ENCODE results near the gene ABCC3.

ABCC3 gene

DNA sequence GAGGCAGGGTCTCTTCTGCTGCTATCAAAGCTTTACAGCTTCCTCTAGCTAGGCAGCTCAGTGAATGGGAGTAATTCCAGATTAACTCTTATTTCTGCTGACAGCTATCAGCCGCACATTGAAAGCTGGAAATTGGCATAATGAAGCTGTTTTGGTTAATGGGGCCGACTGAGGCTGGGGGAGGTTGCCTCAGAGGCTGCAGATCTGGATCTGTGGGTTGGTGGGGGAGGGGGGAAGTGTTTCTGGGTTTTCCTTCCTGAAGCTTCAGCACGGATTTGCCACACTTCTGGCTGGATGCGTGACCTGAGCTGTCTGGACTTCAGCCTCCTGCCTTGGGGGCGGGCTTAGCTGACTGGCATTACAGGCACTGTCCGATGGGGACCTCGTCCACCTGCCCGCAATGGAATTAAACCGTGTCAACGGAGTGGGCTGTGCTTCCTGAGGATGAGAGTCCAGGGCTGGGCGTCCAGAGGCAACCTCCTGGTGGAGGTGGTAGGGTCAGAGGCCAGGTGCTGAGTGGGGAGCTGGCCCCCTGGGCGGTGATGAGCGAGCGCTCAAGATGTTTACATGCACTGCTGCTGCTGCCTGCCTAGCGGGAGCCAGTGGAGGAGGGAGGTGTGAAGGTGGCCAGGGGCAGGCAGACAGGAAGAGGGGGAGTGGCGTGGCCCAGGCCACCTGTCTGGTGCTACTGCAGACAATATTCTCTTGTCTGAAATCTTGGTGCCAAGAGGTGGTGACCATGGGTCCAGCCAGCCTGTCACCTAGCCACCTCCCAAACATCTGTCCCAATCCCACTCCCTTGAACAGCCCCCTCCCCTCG, 6.7 kb upstream of the ABCC3 start:
- DNase-seq (ENCODE audit: low spot score), result no peak

DNA sequence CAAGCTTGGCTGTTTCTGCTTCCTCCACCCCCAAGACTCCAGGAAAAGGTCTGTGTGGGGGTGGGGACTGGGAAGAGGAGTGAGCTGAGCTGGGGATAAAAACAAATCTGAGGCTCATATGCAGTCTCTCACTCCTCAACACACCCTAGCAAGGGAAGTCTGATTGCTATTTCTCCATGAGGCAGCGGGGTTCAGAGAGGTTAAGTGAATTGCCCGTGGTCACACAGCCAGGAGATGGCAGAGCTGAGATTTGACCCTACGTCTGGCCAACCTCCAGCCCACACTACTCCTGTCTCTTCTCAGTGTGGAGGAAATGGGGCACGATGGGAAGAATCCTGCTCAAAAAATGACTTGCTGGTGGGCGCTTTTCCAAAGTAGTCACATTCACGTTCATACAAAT, 4.8 kb upstream of the ABCC3 start:
- DNase-seq (ENCODE audit: low spot score), result no peak

DNA sequence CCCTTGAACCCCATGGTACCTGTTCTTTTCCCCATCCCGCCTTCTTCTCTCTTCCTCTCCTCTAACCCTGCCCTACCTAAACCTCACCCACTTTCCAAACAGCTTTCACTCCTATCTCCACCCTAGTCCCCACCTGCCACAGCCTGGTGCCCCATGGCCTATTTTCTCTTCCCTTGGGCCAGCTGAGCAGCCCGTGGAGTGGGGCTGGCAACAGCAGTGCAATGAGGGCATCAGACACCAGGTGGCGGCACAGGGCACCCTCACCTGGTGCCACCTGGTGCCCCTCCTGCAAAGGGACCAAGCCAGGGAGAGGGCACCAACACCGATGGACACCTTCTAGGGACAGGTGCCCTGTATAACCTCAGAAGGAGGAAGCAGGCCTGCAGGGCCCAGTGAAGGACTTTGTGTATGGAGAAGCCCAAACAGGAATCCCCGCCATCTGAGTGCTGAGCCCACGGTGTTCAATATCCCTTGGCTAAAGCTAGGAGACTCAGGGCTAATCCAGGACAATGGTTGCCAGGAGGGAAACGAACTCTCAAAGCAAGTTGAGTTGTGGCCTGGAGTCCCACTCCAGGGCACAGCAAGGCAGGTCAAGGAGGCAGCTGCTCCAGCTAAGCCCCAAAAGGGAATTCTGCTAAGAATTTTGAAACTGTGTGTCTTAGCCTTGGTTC, 4.0 kb upstream of the ABCC3 start:
- no peak for DNase-seq (ENCODE audit: low spot score)

DNA sequence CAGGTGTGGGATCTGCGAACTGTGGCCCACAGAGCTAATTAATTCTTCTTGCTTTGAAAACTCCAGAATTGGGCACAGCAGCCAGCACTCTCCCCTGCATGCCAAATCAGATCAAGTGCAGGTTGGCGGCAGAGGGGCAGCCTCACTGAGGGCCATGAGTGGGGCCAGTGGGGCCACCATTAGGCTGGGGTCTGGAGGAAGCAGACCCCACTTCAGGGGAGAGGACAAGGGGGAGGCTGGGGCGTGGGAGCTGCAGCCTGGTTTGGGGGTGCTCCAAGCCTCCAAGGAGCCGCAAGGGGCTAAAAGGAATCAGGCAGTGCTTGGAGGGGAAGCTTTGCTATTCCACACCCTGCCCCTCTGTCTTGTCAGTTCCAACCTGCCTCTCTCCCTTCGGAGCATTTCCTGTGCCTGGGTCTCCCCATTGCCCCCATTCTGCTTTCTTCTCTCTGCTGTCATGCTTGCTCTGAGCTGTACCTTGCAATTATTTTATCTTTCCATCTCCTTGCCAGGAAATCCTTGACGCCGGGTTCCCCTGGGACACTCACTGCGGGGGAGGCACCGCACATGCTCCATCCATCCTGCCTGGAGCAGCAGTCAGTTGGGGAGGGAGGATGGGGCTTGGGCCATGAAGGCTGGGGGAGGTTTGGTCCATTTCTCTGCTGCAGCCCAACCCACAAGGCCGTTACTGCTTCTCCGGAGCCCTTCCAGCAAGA, 3.3 kb upstream of the ABCC3 start:
- peak; percentile 61 for DNase-seq (ENCODE audit: low spot score)

DNA sequence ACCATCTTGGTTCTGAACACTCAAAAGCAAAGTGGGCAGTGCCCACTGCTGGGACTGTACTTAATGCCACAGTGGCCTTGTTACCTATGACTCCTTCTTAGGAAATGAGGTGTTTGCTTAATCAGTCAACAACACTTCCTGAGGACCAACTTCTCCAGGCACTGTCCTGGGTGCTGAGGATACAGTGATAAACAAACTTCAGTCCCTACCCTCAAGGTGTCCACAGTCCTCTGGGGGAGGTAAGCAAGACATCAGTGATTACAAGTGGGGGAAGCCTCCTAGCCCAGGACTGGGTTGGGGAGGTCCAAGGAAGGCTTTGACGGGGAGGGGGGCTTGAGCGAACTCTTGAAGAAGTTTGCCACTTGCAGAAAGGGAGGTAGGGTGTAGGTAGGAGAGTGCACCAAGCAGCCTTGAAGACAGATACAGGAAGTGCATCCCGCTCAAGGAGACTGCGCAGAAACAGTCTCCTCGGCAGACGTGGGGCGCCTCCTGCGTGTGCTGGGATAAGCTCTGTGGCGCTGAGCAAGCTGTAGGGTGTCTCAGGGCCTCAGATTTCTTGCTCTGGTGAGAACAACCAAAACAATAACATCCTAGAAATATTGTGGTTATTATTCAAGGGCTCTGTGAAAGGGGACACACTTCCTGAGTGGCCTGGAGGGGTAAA, 2.6 kb upstream of the ABCC3 start:
- DNase-seq (ENCODE audit: low spot score), result no peak

DNA sequence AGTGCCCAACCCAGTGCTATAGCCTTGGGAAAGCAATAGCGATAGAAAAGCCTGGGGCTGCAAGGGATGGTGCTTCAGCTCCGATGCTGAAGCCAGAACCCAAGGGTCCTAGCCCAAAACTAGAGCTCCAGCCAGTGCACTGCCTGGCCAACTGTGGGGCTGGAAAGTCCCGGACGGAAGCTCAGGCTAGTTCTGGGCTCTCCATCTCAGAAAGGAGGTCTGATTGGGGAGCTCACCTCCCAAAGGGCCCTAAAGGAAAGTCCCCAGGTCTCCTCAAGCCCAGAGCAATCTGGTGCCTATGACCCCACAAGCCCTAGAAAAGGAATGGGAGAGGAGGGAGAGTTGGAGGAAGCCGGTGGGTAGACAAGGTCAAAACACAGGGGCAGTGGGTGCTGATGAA, 2.0 kb upstream of the ABCC3 start:
- DNase-seq (ENCODE audit: low spot score), result no peak

DNA sequence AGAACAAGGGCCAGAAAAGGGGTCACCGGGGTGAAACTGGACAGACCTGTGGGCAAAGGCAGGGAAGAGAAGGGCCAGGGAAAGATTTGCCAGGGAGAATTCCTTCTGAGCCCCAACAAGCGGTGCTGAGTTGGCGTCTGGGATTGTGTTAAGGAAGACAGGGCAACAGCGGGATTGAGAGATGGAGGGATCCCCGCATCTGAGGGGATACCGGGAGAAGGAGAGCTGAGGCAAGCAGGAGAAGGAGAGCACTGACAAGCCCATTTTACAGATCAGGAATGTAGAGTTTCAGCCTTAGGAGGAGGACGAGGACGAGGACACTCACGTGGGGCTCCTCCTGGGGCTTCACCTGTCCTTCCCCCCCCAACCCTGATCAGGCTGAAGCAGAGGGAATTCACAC, 998 bp upstream of the ABCC3 start:
- no peak for DNase-seq (ENCODE audit: low spot score)

DNA sequence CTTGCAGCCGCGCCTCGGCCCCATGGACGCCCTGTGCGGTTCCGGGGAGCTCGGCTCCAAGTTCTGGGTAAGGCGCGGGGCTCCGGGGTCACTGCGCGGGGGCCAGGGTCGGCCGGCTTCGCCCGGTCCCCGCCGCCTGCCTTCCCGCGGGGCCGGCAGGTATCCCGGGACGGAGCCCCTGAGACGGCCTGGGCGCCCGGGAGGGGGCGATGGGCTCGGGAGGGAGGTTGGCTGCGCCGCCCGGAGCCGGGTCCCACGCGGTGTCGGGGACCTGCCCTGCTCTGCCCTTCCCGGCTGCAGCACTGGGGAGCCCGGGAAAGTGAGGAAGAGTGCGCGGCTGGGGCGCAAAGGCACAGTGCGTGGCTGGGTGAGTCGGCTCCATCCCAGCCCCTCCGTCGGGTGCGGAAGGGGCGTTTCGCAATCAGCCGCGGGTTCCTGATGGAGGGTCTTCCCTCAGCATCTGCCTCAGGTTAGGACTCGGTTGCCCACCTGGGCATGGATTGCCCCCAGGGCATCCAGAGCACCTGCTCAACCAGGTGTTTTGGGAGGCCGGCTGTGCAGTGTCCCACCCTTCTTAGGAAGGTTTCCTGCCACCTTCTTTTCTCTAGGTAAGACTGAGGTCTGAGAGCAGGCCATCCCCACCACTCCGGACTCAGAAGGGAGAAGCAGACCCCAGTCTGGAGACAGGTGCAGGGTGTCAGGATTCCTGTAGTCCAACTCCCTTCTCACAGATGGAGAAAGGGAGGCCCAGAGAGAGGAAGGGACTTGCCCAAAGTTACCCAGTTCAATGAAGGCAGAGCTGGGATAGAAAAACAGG, 442 bp downstream of the ABCC3 start:
- no peak for DNase-seq (ENCODE audit: low spot score)

DNA sequence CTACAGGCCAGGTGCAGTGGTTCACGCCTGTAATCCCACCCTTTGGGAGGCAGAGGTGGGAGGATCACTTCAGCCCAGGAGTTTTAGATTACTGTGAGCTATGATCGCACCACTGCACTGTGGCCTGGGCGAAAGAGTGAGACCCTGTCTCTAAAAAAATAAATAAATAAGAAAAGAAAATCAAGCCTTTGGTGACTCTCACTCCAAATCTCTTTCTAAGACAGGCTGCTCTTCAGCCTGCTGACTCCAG, 976 bp downstream of the ABCC3 start:
- no peak for DNase-seq (ENCODE audit: low spot score)

DNA sequence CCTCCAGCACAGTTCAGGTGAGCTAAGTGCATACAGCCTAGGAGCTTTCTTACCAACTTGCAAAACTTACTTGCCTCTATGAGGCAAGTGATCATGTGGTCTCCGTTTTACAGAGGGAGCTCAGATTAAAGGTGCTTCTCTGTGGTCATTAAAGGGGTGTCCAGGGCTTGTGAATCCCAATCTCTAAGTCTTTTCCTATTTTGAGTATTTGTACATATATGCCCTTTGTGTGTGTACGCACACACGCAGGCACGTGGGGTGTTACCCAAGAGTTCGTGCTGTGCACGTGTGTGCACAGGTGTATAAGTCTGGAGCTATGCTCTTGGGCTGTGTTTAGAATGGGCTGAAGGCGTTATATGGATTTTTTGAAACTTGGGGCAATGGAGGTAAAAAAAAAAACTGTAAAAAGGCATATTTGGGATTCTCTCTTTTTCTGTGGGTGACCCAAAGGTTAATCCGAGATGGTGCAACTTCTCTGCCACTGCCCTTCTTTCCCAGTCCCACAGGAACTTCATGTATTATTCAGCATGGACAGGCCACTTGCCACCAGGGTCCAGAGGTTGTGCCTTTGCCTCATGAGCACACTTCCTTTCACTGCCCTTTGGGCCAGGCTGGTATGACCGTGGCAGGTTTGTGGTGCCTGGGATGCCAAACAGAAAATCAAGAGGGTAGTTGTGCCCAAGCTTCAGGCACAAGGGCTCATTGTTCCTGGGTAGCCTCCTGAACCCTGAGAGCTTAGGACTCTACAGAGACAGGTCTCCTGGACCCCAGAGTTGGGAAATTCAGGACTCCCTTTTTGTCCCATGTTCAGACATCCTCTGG, 1.5 kb downstream of the ABCC3 start:
- no peak for DNase-seq (ENCODE audit: low spot score)

DNA sequence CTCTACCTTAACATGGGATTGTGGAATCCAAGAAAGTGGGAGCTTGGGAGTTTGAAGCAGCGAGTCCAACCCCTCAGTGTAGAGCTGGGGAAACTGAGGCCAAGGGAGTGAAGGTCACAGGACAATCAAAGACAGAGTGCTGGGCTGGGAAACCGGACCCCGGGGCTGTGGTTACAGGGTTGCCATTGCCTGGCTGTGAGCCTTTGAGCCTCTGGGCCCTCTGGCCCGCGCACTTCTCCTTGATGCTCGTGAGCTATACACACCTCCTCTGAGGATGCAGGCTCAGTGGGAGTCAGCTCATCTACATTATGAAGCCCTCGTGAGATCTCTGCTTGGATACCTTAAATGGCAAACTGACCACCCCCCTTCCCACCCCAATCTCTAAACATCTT, 2.1 kb downstream of the ABCC3 start:
- no peak for DNase-seq (ENCODE audit: low spot score)

DNA sequence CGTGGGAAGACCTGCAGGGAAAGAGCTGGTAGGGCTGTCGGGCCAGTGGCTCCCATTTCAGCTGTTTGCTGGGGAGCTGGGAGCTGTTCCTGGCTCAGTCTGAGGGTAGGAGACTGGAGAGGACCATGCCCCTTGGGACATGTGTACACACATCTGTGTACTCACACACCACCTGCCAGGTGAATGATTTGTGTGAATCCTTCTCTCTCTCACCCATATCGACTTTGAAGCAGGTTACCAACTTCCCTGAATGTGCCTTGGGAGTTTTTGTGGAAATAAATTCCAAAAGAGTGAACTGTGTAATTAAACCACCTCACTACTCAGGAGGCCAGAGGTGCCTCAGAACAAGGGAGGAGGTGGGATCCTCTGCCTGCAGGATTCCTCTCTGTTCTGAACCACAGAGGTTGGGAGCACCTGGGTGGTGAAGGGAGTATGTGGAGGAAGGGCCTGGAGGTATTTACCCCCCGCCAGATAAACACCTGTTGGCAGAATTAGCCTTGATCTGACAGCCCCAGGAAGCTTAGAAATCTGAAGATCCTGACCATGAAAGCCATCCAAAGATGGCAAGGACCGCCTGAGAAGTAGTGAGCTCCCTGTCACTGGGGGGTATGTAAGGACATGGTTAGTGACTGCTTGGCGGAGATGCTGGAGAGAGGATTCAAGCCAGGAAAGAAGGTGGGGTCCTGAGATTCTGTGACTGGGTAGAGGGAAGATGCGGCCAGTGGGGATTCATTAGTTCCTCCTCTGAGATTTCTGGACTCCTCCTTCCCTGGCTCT, 3.3 kb downstream of the ABCC3 start:
- DNase-seq (ENCODE audit: low spot score), result no peak

DNA sequence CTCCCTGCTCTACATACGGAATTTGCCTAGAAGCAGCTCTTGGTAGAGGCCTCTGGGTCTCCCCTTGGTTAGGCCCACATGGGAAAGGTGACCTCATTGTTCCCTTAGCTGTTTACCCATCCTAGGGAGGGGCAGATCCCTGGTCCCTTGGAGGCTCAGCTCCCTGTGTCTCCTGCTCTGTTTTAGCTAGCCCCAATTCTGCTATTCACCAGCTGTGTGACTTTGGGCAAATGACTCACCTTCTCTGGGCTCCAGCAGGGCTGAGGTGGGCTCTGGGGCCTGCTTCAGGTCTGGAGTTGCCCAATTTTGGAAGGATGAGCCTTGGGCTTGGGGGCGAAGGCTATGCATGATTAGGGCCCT, 3.9 kb downstream of the ABCC3 start:
- peak; percentile 70 for DNase-seq (ENCODE audit: low spot score)

DNA sequence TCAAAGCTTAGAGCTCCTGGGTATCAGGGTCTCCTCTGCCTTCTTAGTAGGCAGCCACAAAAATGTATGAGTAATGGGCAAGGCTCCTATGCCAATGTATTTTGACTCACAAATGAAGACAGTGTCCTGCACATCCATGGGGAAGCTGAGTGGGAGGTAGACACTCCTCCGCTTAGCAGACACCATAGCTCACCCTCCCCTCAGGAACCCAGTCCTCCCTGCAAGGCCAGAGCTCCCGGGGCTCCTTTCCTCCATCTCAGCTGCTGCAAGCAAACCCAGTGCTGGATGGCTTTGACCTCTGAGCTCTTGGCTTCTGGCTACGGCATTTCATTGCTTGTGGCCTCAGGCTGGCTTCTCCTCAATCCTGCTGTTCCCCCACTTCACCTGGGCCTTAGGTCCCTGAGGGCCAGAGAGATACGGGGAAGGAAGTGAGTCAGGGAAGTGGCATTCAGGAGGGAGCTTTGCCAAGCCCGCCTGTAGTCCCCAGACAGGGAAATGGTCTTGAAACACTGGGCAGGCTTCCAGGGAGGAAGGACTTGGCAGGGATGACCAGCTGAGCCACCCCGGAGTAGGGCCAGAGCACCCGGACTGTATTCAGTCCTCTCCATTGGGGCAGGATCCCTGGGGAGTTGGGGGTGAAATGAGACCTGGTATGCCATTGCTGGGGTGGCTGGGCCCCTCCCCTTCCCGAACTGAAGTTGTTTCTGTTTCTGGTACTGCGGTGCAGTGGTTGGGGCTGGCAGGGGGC, 4.5 kb downstream of the ABCC3 start:
- peak; percentile 94 for DNase-seq (ENCODE audit: low spot score)

DNA sequence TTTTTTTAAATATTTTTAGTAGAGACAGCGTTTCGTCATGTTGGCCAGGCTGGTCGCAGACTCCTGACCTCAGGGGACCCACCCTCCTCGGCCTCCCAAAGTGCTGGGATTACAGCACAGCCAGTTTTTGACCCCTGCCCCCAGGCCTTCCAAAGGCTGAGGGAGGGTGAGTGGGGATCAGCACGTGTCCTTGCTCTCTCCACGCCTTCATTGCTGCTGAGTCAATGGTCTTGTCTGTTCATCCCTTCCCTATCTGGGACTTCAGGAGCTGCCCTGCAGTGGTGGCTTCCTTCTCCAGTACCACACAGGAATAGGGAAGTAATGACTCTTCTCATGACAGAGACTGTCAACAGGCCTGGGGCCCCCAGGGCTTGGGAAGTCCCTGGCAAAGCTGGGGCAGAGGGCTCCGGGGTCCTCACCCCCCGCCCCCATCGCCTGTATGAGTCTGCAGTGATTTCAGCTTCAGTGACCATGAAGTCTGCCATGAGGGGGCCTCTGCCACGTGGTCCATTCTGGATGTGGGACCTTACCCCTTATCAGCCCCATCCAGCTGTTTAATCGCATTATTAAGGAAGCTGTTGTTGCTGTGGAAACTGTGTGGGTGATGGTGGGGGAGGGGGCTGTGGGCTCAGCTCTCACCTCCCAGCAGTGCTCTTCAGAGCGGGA, 6.1 kb downstream of the ABCC3 start:
- no peak for DNase-seq (ENCODE audit: low spot score)

DNA sequence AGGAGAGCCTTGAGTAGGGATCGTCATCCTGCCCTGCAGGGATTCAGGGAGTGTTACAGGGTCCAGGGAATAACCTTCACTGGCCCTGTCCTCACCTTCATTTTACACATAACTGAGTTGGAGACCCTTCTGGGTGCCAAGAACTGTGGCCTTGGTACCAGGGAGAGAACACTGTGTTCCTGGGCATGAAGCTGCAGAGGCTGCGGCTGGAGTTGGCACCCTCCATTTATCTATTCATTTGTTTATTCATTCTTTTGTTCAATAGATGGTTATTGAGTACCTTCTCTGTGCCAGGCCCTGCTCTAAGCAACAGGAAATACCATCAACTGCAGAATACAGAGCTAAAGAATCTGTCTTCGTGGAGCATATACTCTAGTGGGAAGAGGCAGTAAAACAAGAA, 6.7 kb downstream of the ABCC3 start:
- DNase-seq (ENCODE audit: low spot score), result no peak

DNA sequence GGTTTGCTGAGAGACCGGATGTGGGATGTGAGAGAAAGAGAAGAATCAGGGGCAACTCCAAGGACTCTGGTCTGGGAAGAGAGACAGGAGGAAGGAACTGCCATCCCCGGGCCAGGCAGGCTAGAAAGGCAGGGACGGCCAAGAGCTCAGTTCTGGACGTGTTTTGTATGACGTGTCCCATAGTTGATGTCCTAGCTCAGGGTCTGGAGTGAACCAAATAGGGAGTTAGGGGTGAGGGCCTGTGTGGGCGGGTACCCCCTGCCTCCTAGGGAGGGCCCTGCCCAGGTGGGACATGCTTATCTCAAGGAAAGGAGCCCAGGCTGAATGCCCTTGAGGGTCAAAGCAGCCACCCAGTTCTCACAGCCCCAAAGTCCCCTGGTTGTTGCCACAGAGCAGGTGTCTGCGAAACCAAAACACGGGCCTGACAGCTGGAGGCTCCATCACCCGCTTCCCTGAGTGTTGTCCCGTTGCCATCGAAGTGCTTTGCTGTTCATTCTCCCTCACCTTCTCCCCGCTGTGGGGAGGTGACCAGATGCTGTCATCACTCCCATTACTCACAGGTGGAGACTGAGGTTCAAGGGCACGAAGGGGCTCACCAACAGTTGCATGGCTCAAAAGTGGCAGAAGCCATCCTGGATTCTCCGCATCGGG, 7.5 kb downstream of the ABCC3 start:
- no peak for DNase-seq (ENCODE audit: low spot score)
